Gastrocnemius medialis (tissue), 4 donors: Measurements from ENCODE around the gene ZNF281. TPM values are rescaled to one million over a fixed set of nuclear protein-coding genes. Genes with fewer than 3 reads are reported as not detected.

Experiments
- ATAC-seq, 2 donors: fragments of 150-250 bp; one replicate each; pipeline ENCODE4 v1.9.1; 2016
- DNase-seq, 2 donors: peaks; one replicate each; pipeline ENCODE4 v3.0.0-alpha.2; 2019
- H3K27ac ChIP-seq, 4 donors: fragments of 200-600 bp; sonication (generic); 1 replicate in 1 of 4; 2 replicates in 3 of 4; pipeline ENCODE4 v1.5.1; 2016 to 2018; ENCODE audit warnings: mild to moderate bottlenecking in 2 of 4, moderate library complexity in 1 of 4
- H3K27me3 ChIP-seq, 3 donors: fragments of 200-600 bp; sonication (generic) in 2 of 3; 1 replicate in 1 of 3; 2 replicates in 2 of 3; pipeline versions ENCODE4 v1.5.1 to v1.6.0; 2016 to 2019; ENCODE audit warnings: mild to moderate bottlenecking in 1 of 3, moderate library complexity in 1 of 3
- H3K36me3 ChIP-seq, 2 donors: fragments of 200-600 bp; sonication (generic) in 1 of 2; one replicate each; pipeline ENCODE4 v1.5.1; 2017 to 2018
- H3K4me1 ChIP-seq, 2 donors: fragments of 200-600 bp; sonication (generic) in 1 of 2; one replicate each; pipeline ENCODE4 v1.5.1; 2016 to 2017; ENCODE audit warnings: mild to moderate bottlenecking in 2 of 2
- H3K4me3 ChIP-seq, 4 donors: fragments of 200-600 bp; sonication (generic) in 3 of 4; 1 replicate in 1 of 4; 2 replicates in 3 of 4; pipeline ENCODE4 v1.5.1; 2016 to 2019; ENCODE audit warnings: mild to moderate bottlenecking in 2 of 4
- H3K9me3 ChIP-seq, 3 donors: fragments of 200-600 bp; sonication (generic) in 2 of 3; 1 replicate in 1 of 3; 2 replicates in 2 of 3; pipeline ENCODE4 v1.5.1; 2016 to 2019
- CTCF ChIP-seq, 5 experiments: fragments of 450-650 bp in 3 of 5; fragments of 200-600 bp in 2 of 5; sonication (generic) in 2 of 5; IDR thresholded peaks in 4 of 5; conservative IDR thresholded peaks in 1 of 5; 1 replicate in 4 of 5; 2 replicates in 1 of 5; pipeline ENCODE4 v1.5.1; 2016 to 2019; ENCODE audit warnings: antibody characterized with exemption in 5 of 5, mild to moderate bottlenecking in 3 of 5, moderate library complexity in 3 of 5
- POLR2A ChIP-seq, 2 donors: fragments of 450-650 bp; IDR thresholded peaks; one replicate each; pipeline ENCODE4 v1.6.1; 2017; ENCODE audit warnings: antibody characterized with exemption in 2 of 2, mild to moderate bottlenecking in 2 of 2, moderate library complexity in 2 of 2
- in situ Hi-C, 4 donors: fragments of 200-750 bp; cut with MboI; loops; one replicate each; pipeline versions ENCODE4 v1.15.0 to v1.8.0; 2017; ENCODE audit warnings: low sequenced_read_pairs in 4 of 4
- intact Hi-C: fragments of 100-400 bp; cut with DNase I; formaldehyde crosslinking; loops from one replicate; pipeline ENCODE4 v1.15.1; 2023; ENCODE audit warnings: low total_unique reads
- total RNA-seq, 4 donors: library from RNA; depleted of rRNA; stranded (reverse); fragments of >200 nt; gene quantifications; one replicate each; pipeline versions ENCODE4 v1.1.0 to v1.2.3, GENCODE V29; 2016

ZNF281 gene
- total RNA-seq, 4 donors from 2014 or later: 4.9 to 12.4 (median 9.8) TPM

- H3K27me3 ChIP-seq: no peaks in the 10 kb centered on the region
- no peaks in the 10 kb centered on the region for H3K4me1 ChIP-seq
- H3K4me3 ChIP-seq: no peak overlapping the region
- intact Hi-C loops (no loop called here), in situ Hi-C loops (no loop called here)
- DNase-seq (no peak), ATAC-seq (no peak)
- H3K36me3 ChIP-seq: no peaks in the 10 kb centered on the region
- no peak overlapping the region for H3K27ac ChIP-seq
- H3K9me3 ChIP-seq: no peaks in the 10 kb centered on the region
- no peak for TF ChIP-seq POLR2A (IDR thresholded peaks at IDR 0.05)
- TF ChIP-seq CTCF (IDR thresholded peaks at IDR 0.05 in 4 of 5, conservative IDR thresholded peaks at IDR 0.05 in 1 of 5): no peak
These were observed 54.0 kb downstream of the ZNF281 start for GRCh38 chr1:200355801-200356200.

Other genes with a start within 250 kb of the ZNF281 start
- gene KIF14, start 210.7 kb upstream of the ZNF281 start, total RNA-seq: under 1 TPM; 0.03 to 0.19 (median 0.07) TPM